B cell (primary cell): Measurements from ENCODE around the gene PTH1R. TPM values are rescaled to one million over a fixed set of nuclear protein-coding genes. Genes with fewer than 3 reads are reported as not detected.

Experiments
- ATAC-seq: fragments of 200-7000 bp; cut with Tn5 transposase; one replicate; pipeline ENCODE4 v1.10.0; 2021; ENCODE audit warnings: low read depth, mild to moderate bottlenecking, moderate number of reproducible peaks, moderate library complexity
- CTCF ChIA-PET: fragments of 350-600 bp; sonication (Branson Sonifier 250); formaldehyde crosslinking; loops from one replicate; lab custom pipeline; 2021; ENCODE audit warnings: antibody characterized with exemption, inconsistent platforms; lab: Charles Lee
- POLR2A ChIA-PET: fragments of 350-600 bp; sonication (Branson Sonifier 250); formaldehyde crosslinking; loops from one replicate; lab custom pipeline; 2021; ENCODE audit warnings: antibody characterized with exemption; lab: Charles Lee
- DNase-seq: peaks from one replicate; pipeline ENCODE4 v3.0.0; 2013
- H2AFZ ChIP-seq: 2 replicates; pipeline ENCODE4 v1.6.1; 2012; ENCODE audit warnings: mild to moderate bottlenecking, low read depth, low read length; ENCODE audit not compliant: insufficient read depth, poor library complexity, severe bottlenecking
- H3K27ac ChIP-seq, 2 donors: 1 replicate in 1 of 2; 2 replicates in 1 of 2; pipeline ENCODE4 v1.5.1; 2012 to 2013; ENCODE audit warnings: low read length in 2 of 2, mild to moderate bottlenecking in 2 of 2, moderate library complexity in 1 of 2
- H3K27me3 ChIP-seq, 4 experiments: fragments of 200-600 bp in 1 of 4; sonication (generic) in 1 of 4; replicated peaks in 1 of 4; 1 replicate in 2 of 4; 2 replicates in 2 of 4; pipeline versions ENCODE4 v1.6.1 to v1.7.0; 2013 to 2016; ENCODE audit warnings: low read length in 3 of 4, mild to moderate bottlenecking in 2 of 4, mixed read lengths in 1 of 4, moderate library complexity in 1 of 4; ENCODE audit not compliant: insufficient read depth in 4 of 4, control insufficient read depth in 3 of 4; ENCODE audit errors: control extremely low read depth in 1 of 4
- H3K36me3 ChIP-seq, 2 experiments: replicated peaks in 1 of 2; 1 replicate in 1 of 2; 2 replicates in 1 of 2; pipeline versions ENCODE4 v1.6.1 to v1.7.1; 2013; ENCODE audit warnings: low read length in 1 of 2; ENCODE audit not compliant: insufficient read depth in 2 of 2, control insufficient read depth in 1 of 2; ENCODE audit errors: control extremely low read depth in 1 of 2, extremely low read depth in 1 of 2
- H3K4me1 ChIP-seq, 2 donors: fragments of 200-600 bp in 1 of 2; sonication (generic) in 1 of 2; 1 replicate in 1 of 2; 2 replicates in 1 of 2; pipeline versions ENCODE4 v1.5.1 to v1.6.1; 2013 to 2017; ENCODE audit warnings: low read length in 2 of 2; ENCODE audit not compliant: control insufficient read depth in 2 of 2, insufficient read depth in 2 of 2
- H3K4me2 ChIP-seq: replicated peaks from 2 replicates; pipeline ENCODE3; 2012; ENCODE audit warnings: mild to moderate bottlenecking, low read depth, low read length; ENCODE audit not compliant: poor library complexity, severe bottlenecking
- H3K4me3 ChIP-seq, 5 experiments: fragments of 200-600 bp in 1 of 5; sonication (generic) in 1 of 5; 1 replicate in 3 of 5; 2 replicates in 2 of 5; pipeline versions ENCODE4 v1.5.1 to v1.7.0; 2011 to 2016; ENCODE audit warnings: low read length in 4 of 5, mild to moderate bottlenecking in 4 of 5, low read depth in 2 of 5, control low read depth in 1 of 5, moderate library complexity in 1 of 5; ENCODE audit not compliant: insufficient read depth in 1 of 5; ENCODE audit errors: control extremely low read depth in 1 of 5, extremely low read depth in 1 of 5
- H3K79me2 ChIP-seq: fragments of 200-600 bp; sonication (generic); one replicate; pipeline ENCODE4 v1.6.0; 2016; ENCODE audit warnings: low read length; ENCODE audit not compliant: control insufficient read depth, insufficient read depth
- H3K9ac ChIP-seq: fragments of 200-600 bp; sonication (generic); 2 replicates; pipeline ENCODE4 v1.6.1; 2017; ENCODE audit warnings: mild to moderate bottlenecking, low read length, moderate library complexity
- H3K9me3 ChIP-seq, 3 donors: one replicate each; pipeline versions ENCODE4 v1.6.1 to v1.7.1; 2013; ENCODE audit warnings: low read length in 2 of 3; ENCODE audit not compliant: control insufficient read depth in 2 of 3, insufficient read depth in 1 of 3; ENCODE audit errors: control extremely low read depth in 1 of 3
- H4K20me1 ChIP-seq: 2 replicates; pipeline ENCODE4 v1.6.0; 2012; ENCODE audit warnings: mild to moderate bottlenecking, low read length; ENCODE audit not compliant: insufficient read depth, control insufficient read depth, poor library complexity, severe bottlenecking
- H3K27ac Mint-ChIP-seq: one replicate; pipeline ENCODE4 v1.8.0; 2021; ENCODE audit warnings: mixed read lengths
- H3K27me3 Mint-ChIP-seq: one replicate; pipeline ENCODE4 v1.8.0; 2021; ENCODE audit warnings: mixed read lengths
- H3K4me1 Mint-ChIP-seq: one replicate; pipeline ENCODE4 v1.8.0; 2021; ENCODE audit warnings: mixed read lengths
- H3K4me3 Mint-ChIP-seq: one replicate; pipeline ENCODE4 v1.8.0; 2021; ENCODE audit warnings: mixed read lengths
- H3K9me3 Mint-ChIP-seq: one replicate; pipeline ENCODE4 v1.8.0; 2022; ENCODE audit warnings: mixed read lengths; ENCODE audit not compliant: insufficient read depth
- CTCF ChIP-seq: fragments of 200-600 bp; IDR thresholded peaks from one replicate; pipeline ENCODE4 v1.8.0; 2022; ENCODE audit warnings: antibody characterized with exemption, mild to moderate bottlenecking
- EZH2 ChIP-seq: IDR thresholded peaks from 2 replicates; pipeline ENCODE4 v1.6.1; 2012; ENCODE audit warnings: borderline replicate concordance, low read depth, mild to moderate bottlenecking, moderate library complexity, low read length; ENCODE audit not compliant: insufficient read depth, poor library complexity, severe bottlenecking
- WGBS: methylation state at CpG from one replicate; pipeline ENCODE4 v1.1.5; 2013; ENCODE audit warnings: missing lambda C conversion rate; ENCODE audit not compliant: insufficient coverage; 5-methylcytosine and 5-hydroxymethylcytosine counted together
- intact Hi-C: fragments of 100-400 bp; cut with micrococcal nuclease; formaldehyde crosslinking; loops from one replicate; pipeline ENCODE4 v1.10.0; 2022
- polyA plus RNA-seq: library from polyadenylated mRNA; depleted of rRNA; stranded (reverse); fragments of >200 nt; gene quantifications from 2 replicates; pipeline ENCODE4 v1.2.3, GENCODE V29; 2012
- total RNA-seq, 2 donors: library from RNA; stranded (reverse); fragments of 120-200 nt in 1 of 2; gene quantifications; 1 replicate in 1 of 2; 2 replicates in 1 of 2; pipeline versions ENCODE4 v1.2.3 to v1.2.4, GENCODE V29; 2013 to 2022

Gene PTH1R
- total and polyA plus RNA-seq, 2 donors (not counting 1 experiment from before 2014, with no cell fraction given), result not detected

- H3K4me2 ChIP-seq, result no peak overlapping the region
- H3K79me2 ChIP-seq, result no peaks in the 10 kb centered on the region
- WGBS, result no CpG with 5 or more reads among the region's 1 CpG
- H3K27me3 ChIP-seq, result no peaks in the 10 kb centered on the region
- Mint-ChIP-seq H3K9me3 (no peaks in the 10 kb centered on the region), H3K27ac (no peak overlapping the region), H3K27me3 (no peaks in the 10 kb centered on the region), H3K4me1 (peaks cover 7% of the 10 kb centered on the region), H3K4me3 (no peak overlapping the region)
- H2AFZ ChIP-seq, result no peak overlapping the region
- no peaks in the 10 kb centered on the region for H3K9me3 ChIP-seq
- TF ChIP-seq CTCF, result no peak
- no peak for TF ChIP-seq EZH2
- no peak overlapping the region for H3K9ac ChIP-seq
- CTCF ChIA-PET, result interaction anchor here (1.0 kb wide), 1 partner anchor 16 kb away, joined by 5 read pairs; no protein-coding TSS in a partner anchor
- ATAC-seq (no peak), DNase-seq (no peak)
- intact Hi-C loops, result no loop called here
- POLR2A ChIA-PET, result no interaction called here
- H3K4me1 ChIP-seq, result peaks cover 7 to 11% of the 10 kb centered on the region in 2 donors
- no peaks in the 10 kb centered on the region for H3K36me3 ChIP-seq
- H3K4me3 ChIP-seq, result no peak overlapping the region
- no peaks in the 10 kb centered on the region for H4K20me1 ChIP-seq
- no peak overlapping the region for H3K27ac ChIP-seq
Measured at GRCh38 chr3:46850468-46850779, 27.1 kb upstream of the PTH1R start.

GRCh38 chr3:46851364-46852333 lies 25.9 kb upstream of the PTH1R start:
- POLR2A ChIA-PET, result no interaction called here
- Mint-ChIP-seq H3K9me3 (no peaks in the 10 kb centered on the region), H3K27me3 (peaks cover 5% of the 10 kb centered on the region), H3K4me3 (no peak overlapping the region), H3K27ac (no peak overlapping the region), H3K4me1 (peaks cover under 1% of the 10 kb centered on the region)
- intact Hi-C loops, result no loop called here
- no peak overlapping the region for H3K4me3 ChIP-seq
- no peak overlapping the region for H2AFZ ChIP-seq
- no peaks in the 10 kb centered on the region for H3K9me3 ChIP-seq
- DNase-seq (no peak), ATAC-seq (no peak)
- no peaks in the 10 kb centered on the region for H3K79me2 ChIP-seq
- no peak overlapping the region for H3K4me2 ChIP-seq
- H3K4me1 ChIP-seq, result peaks cover 1 to 3% of the 10 kb centered on the region in 2 donors
- no peak overlapping the region for H3K27ac ChIP-seq
- WGBS, result 89% methylated on average over 7 of the region's 13 CpGs
- TF ChIP-seq CTCF (no peak), EZH2 (no peak)
- H4K20me1 ChIP-seq, result no peaks in the 10 kb centered on the region
- no peaks in the 10 kb centered on the region for H3K27me3 ChIP-seq
- no peaks in the 10 kb centered on the region for H3K36me3 ChIP-seq
- CTCF ChIA-PET, result interaction anchor here (1.0 kb wide), 1 partner anchor 15 kb away, joined by 5 read pairs; no protein-coding TSS in a partner anchor
- H3K9ac ChIP-seq, result no peak overlapping the region
